Gastroesophageal sphincter (tissue), 4 donors: ENCODE results near the gene CENPF. TPM values are rescaled to one million over a fixed set of nuclear protein-coding genes. Genes with fewer than 3 reads are reported as not detected.

Source experiments
- ATAC-seq: fragments of 150-250 bp; one replicate; pipeline ENCODE4 v1.9.1; 2016; ENCODE audit warnings: mild to moderate bottlenecking, moderate library complexity
- H3K27ac ChIP-seq, 4 donors: fragments of 200-600 bp; sonication (generic) in 3 of 4; 1 replicate in 3 of 4; 2 replicates in 1 of 4; pipeline ENCODE4 v1.5.1; 2016 to 2019
- H3K27me3 ChIP-seq: fragments of 200-600 bp; sonication (generic); one replicate; pipeline ENCODE4 v1.5.1; 2019
- H3K36me3 ChIP-seq, 2 donors: fragments of 200-600 bp; sonication (generic); one replicate each; pipeline ENCODE4 v1.5.1; 2019; ENCODE audit warnings: control low read depth in 1 of 2
- H3K4me1 ChIP-seq, 3 donors: fragments of 200-600 bp; sonication (generic); 1 replicate in 2 of 3; 2 replicates in 1 of 3; pipeline ENCODE4 v1.5.1; 2016 to 2019; ENCODE audit warnings: control low read depth in 2 of 3
- H3K4me3 ChIP-seq, 2 donors: fragments of 200-600 bp; sonication (generic); one replicate each; pipeline ENCODE4 v1.5.1; 2019; ENCODE audit warnings: mild to moderate bottlenecking in 1 of 2, moderate library complexity in 1 of 2
- H3K9me3 ChIP-seq, 3 donors: fragments of 200-600 bp; sonication (generic); one replicate each; pipeline ENCODE4 v1.5.1; 2017 to 2019; ENCODE audit warnings: control low read depth in 2 of 3
- EP300 ChIP-seq: sonication (generic); formaldehyde crosslinking; IDR thresholded peaks from one replicate; pipeline ENCODE4 v1.6.1; 2017; ENCODE audit warnings: antibody characterized with exemption, mild to moderate bottlenecking
- POLR2A ChIP-seq, 2 donors: fragments of 450-650 bp; IDR thresholded peaks; one replicate each; pipeline ENCODE4 v1.6.1; 2017; ENCODE audit warnings: antibody characterized with exemption in 2 of 2, mild to moderate bottlenecking in 2 of 2, moderate library complexity in 1 of 2
- POLR2AphosphoS5 ChIP-seq: sonication (generic); formaldehyde crosslinking; IDR thresholded peaks from one replicate; pipeline ENCODE4 v1.6.1; 2017; ENCODE audit warnings: antibody characterized with exemption
- WGBS, 2 donors: methylation state at CpG; one replicate each; pipeline ENCODE4 v1.1.5; 2018; ENCODE audit warnings: low coverage in 1 of 2; 5-methylcytosine and 5-hydroxymethylcytosine counted together
- total RNA-seq, 4 donors: library from RNA; depleted of rRNA; stranded (reverse); fragments of >200 nt; gene quantifications; one replicate each; pipeline ENCODE4 v1.1.0, GENCODE V29; 2016
- TF ChIP-seq, protein P1 (sequence below), 4 experiments: fragments of 200-600 bp in 2 of 4; fragments of 450-650 bp in 2 of 4; sonication (generic) in 1 of 4; IDR thresholded peaks; one replicate each; pipeline ENCODE4 v1.5.1; 2017 to 2019; ENCODE audit warnings: antibody characterized with exemption in 4 of 4, mild to moderate bottlenecking in 2 of 4, moderate library complexity in 2 of 4

CENPF gene
- total RNA-seq, 4 donors from 2014 or later, result 0.31 to 18.4 (median 0.66) TPM

DNA sequence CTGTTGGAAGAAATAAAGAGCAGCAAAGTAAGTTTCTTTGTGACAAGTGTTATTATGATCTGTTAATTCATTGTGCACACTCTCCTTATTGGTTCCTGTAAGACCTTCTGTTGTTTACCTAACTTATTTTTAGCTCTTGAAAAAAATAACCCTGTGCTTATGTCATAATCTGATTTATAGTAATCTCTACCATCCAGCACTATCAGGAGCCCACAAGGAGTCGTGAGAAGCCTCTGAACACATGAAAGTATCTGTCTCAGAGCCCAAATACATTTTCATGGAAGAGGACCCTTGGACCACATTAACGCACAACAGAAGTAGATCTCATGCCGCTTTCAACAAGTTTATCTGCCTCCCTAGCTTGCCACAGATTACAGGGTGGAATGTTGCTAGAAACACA lies 45.8 kb downstream of the CENPF start:
- no peak for ATAC-seq
- H3K27me3 ChIP-seq, result no peaks in the 10 kb centered on the region
- 73 to 87% methylated on average over 3 of the region's 3 CpGs for WGBS, 2 donors
- no peak for TF ChIP-seq POLR2A (IDR thresholded peaks at IDR 0.05)
- TF ChIP-seq POLR2AphosphoS5, result no peak
- TF ChIP-seq, protein P1, sequence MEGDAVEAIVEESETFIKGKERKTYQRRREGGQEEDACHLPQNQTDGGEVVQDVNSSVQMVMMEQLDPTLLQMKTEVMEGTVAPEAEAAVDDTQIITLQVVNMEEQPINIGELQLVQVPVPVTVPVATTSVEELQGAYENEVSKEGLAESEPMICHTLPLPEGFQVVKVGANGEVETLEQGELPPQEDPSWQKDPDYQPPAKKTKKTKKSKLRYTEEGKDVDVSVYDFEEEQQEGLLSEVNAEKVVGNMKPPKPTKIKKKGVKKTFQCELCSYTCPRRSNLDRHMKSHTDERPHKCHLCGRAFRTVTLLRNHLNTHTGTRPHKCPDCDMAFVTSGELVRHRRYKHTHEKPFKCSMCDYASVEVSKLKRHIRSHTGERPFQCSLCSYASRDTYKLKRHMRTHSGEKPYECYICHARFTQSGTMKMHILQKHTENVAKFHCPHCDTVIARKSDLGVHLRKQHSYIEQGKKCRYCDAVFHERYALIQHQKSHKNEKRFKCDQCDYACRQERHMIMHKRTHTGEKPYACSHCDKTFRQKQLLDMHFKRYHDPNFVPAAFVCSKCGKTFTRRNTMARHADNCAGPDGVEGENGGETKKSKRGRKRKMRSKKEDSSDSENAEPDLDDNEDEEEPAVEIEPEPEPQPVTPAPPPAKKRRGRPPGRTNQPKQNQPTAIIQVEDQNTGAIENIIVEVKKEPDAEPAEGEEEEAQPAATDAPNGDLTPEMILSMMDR (IDR thresholded peaks at IDR 0.05), result no peak
- TF ChIP-seq EP300, result no peak
- no peaks in the 10 kb centered on the region for H3K36me3 ChIP-seq
- no peaks in the 10 kb centered on the region for H3K9me3 ChIP-seq
- no peaks in the 10 kb centered on the region for H3K4me1 ChIP-seq
- no peak overlapping the region for H3K4me3 ChIP-seq
- H3K27ac ChIP-seq, result no peak overlapping the region

DNA sequence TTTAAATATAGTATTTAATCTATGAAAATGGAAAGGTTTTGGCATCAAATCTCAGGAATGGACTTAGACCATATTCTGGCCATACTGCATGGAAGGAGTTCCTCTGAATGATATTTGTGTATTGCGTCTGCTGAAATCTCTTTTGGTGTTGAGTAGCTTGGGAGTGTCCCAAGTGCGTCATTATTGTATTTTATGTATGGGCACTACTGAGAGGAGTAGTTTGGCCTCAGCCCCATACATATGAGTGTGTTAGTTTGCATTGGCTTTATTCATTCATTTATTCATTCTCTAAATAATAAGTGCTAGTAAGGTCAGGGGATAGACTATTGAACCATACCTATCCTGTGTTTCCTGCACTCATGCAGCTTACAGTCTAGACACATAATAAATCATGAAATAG lies 46.6 kb downstream of the CENPF start:
- ATAC-seq, result no peak
- WGBS, 2 donors, result 85 to 100% methylated on average over 2 of the region's 2 CpGs
- TF ChIP-seq POLR2A (IDR thresholded peaks at IDR 0.05), result no peak
- TF ChIP-seq POLR2AphosphoS5, result no peak
- no peak for TF ChIP-seq EP300
- TF ChIP-seq, protein P1 (IDR thresholded peaks at IDR 0.05), result no peak
- H3K27ac ChIP-seq, result no peak overlapping the region
- H3K4me1 ChIP-seq, result no peaks in the 10 kb centered on the region
- no peaks in the 10 kb centered on the region for H3K27me3 ChIP-seq
- no peak overlapping the region for H3K4me3 ChIP-seq
- no peaks in the 10 kb centered on the region for H3K9me3 ChIP-seq
- H3K36me3 ChIP-seq, result no peaks in the 10 kb centered on the region

DNA sequence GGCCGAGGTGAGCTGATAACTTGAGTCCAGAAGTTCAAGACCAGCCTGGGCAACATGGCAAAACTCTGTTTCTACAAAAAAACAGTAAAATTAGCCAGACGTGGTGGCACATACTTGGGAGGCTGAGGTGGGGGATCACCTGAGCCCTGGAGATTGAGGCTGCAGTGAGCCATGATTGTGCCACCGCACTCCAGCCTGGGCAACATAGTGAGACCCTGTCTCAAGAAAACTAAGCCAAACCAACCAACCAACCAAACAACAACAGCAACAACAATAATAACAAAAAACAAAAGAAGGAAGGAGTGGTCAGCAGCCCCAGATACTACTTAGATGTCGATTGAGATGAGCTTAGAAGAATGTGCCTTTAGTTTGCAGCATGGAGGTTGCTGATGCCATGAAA lies 47.7 kb downstream of the CENPF start:
- no peaks in the 10 kb centered on the region for H3K4me1 ChIP-seq
- H3K27ac ChIP-seq, result no peak overlapping the region
- no peak for ATAC-seq
- 86 to 97% methylated on average over 3 to 4 of the region's 4 CpGs for WGBS, 2 donors
- H3K36me3 ChIP-seq, result no peaks in the 10 kb centered on the region
- H3K4me3 ChIP-seq, result no peak overlapping the region
- no peaks in the 10 kb centered on the region for H3K9me3 ChIP-seq
- no peak for TF ChIP-seq POLR2A (IDR thresholded peaks at IDR 0.05)
- TF ChIP-seq POLR2AphosphoS5, result no peak
- H3K27me3 ChIP-seq, result no peaks in the 10 kb centered on the region

DNA sequence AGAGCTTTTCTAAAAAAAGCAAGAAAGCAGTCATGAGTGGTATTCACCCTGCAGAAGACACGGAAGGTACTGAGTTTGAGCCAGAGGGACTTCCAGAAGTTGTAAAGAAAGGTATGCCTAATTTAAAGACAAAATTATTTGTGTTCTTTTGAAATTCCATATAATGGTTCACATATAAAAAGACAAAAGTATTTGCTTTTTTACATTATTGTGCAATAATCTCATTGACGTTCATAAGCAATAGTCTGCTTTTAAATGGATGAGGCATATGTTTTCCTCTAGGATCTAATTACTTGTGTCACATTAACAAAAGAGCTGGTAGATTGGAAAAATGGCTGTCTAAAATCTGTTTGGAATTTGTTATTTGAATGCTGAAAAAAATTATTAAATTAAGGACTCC lies 54.3 kb downstream of the CENPF start:
- no peak overlapping the region for H3K27ac ChIP-seq
- H3K27me3 ChIP-seq, result no peaks in the 10 kb centered on the region
- H3K9me3 ChIP-seq, result no peaks in the 10 kb centered on the region
- H3K36me3 ChIP-seq, result no peaks in the 10 kb centered on the region
- TF ChIP-seq, protein P1 (IDR thresholded peaks at IDR 0.05), result no peak
- TF ChIP-seq POLR2A (IDR thresholded peaks at IDR 0.05), result no peak
- no peak for TF ChIP-seq EP300
- no peak for TF ChIP-seq POLR2AphosphoS5
- no peaks in the 10 kb centered on the region for H3K4me1 ChIP-seq
- WGBS, 2 donors, result 88 to 95% methylated on average over 2 of the region's 2 CpGs
- H3K4me3 ChIP-seq, result no peak overlapping the region
- no peak for ATAC-seq

DNA sequence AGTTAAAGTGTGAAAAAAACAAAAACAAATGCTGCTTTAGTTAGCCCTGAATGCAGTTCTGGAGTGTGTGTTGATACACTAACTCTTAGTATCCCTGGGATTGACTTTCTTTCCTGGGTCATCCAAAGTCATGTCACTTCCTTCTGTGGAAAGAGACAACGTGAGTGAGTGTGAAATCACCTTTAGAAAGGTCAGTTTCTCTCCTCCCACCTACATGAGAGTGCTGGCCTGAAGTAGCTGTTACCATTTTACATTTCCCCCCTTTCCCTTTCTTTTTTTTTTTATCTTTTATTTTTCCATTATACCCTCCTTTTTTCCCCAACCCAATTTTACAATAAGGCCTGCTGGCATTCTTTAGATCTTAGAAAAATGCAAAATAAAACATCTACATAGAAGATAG lies 55.2 kb downstream of the CENPF start:
- 38 to 69% methylated on average over 1 of the region's 1 CpG for WGBS, 2 donors
- H3K9me3 ChIP-seq, result no peaks in the 10 kb centered on the region
- ATAC-seq, result no peak
- no peaks in the 10 kb centered on the region for H3K27me3 ChIP-seq
- H3K36me3 ChIP-seq, result no peaks in the 10 kb centered on the region
- no peak overlapping the region for H3K27ac ChIP-seq
- TF ChIP-seq EP300 (no peak), POLR2AphosphoS5 (no peak), POLR2A (IDR thresholded peaks at IDR 0.05) (no peak)
- TF ChIP-seq, protein P1 (IDR thresholded peaks at IDR 0.05), result no peak
- no peak overlapping the region for H3K4me3 ChIP-seq
- no peaks in the 10 kb centered on the region for H3K4me1 ChIP-seq
